ENCODE results near the gene HM13.
"Not testable (repeated sequence)": the region's sequence is repeated elsewhere in the genome, so short reads cannot be mapped to it uniquely, and the experiment has no call there.

Gene HM13

GRCh38 chr20:31523361-31524283 lies 9.4 kb downstream of the HM13 start:
- H3K4me1 ChIP-seq (ENCODE audit: control insufficient read depth, insufficient read depth, low read length), result no peaks in the 10 kb centered on the region
- no peak overlapping the region for H3K27ac ChIP-seq (ENCODE audit: low read length)
- H3K9ac ChIP-seq (ENCODE audit: low read length in 2 of 2), result no peak overlapping the region
- no peaks in the 10 kb centered on the region for H3K9me3 ChIP-seq (ENCODE audit: control insufficient read depth in 2 of 2, low read length in 2 of 2)
- H3K4me3 ChIP-seq (ENCODE audit: low read length in 2 of 2), result no peak overlapping the region
- peaks cover 11% of the 10 kb centered on the region in 2 donors for H3K36me3 ChIP-seq (ENCODE audit: control insufficient read depth in 2 of 2, insufficient read depth in 2 of 2, low read length in 2 of 2)
- H3K27me3 ChIP-seq (ENCODE audit: control insufficient read depth in 1 of 2, insufficient read depth in 2 of 2, low read length in 2 of 2), result no peaks in the 10 kb centered on the region

GRCh38 chr20:31527266-31527665 lies 13.0 kb downstream of the HM13 start:
- H3K27me3 ChIP-seq (ENCODE audit: control insufficient read depth in 1 of 2, insufficient read depth in 2 of 2, low read length in 2 of 2), result no peaks in the 10 kb centered on the region

DNA sequence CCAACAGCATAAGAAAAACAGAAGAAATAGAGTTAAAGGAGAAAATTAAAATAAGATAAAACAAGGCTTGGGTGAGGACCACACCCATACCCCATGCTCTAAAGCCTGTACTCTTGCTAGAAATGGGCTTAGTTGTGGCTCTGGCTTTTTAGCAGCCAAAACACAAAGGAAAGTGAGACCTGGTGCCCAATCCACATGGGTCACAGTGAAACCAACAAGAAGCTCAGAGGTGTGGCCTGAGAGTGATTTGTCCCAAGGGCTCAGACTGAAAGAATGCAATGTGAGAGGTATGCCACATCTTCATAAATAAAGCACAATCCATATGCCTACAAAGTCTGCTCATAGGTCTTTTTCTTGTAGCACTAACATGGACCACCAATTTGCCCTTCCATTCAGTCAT lies 21.1 kb downstream of the HM13 start:
- peaks cover 54 to 58% of the 10 kb centered on the region in 2 donors for H3K36me3 ChIP-seq (ENCODE audit: control insufficient read depth in 2 of 2, insufficient read depth in 2 of 2, low read length in 2 of 2)
- H3K9ac ChIP-seq (ENCODE audit: low read length in 2 of 2), result no peak overlapping the region
- H3K4me1 ChIP-seq (ENCODE audit: control insufficient read depth, insufficient read depth, low read length), result no peaks in the 10 kb centered on the region
- no peaks in the 10 kb centered on the region for H3K27me3 ChIP-seq (ENCODE audit: control insufficient read depth in 1 of 2, insufficient read depth in 2 of 2, low read length in 2 of 2)
- no peaks in the 10 kb centered on the region for H3K9me3 ChIP-seq (ENCODE audit: control insufficient read depth in 2 of 2, low read length in 2 of 2)
- H3K4me3 ChIP-seq (ENCODE audit: low read length in 2 of 2), result no peak overlapping the region
- H3K27ac ChIP-seq (ENCODE audit: low read length), result no peak overlapping the region

More at GRCh38 chr20:31527266-31527665, 13.0 kb downstream of the HM13 start:
- Histone ChIP-seq H3K9me3 (ENCODE audit: control insufficient read depth in 2 of 2, low read length in 2 of 2) (no peaks in the 10 kb centered on the region), H3K4me1 (ENCODE audit: control insufficient read depth, insufficient read depth, low read length) (no peaks in the 10 kb centered on the region), H3K4me3 (ENCODE audit: low read length in 2 of 2) (no peak overlapping the region), H3K36me3 (ENCODE audit: control insufficient read depth in 2 of 2, insufficient read depth in 2 of 2, low read length in 2 of 2) (peaks cover 18 to 23% of the 10 kb centered on the region in 2 donors), H3K27ac (ENCODE audit: low read length) (no peak overlapping the region), H3K9ac (ENCODE audit: low read length in 2 of 2) (no peak overlapping the region)

GRCh38 chr20:31536575-31536974 lies 22.3 kb downstream of the HM13 start:
- Histone ChIP-seq H3K36me3 (ENCODE audit: control insufficient read depth in 2 of 2, insufficient read depth in 2 of 2, low read length in 2 of 2) (peaks cover 54% of the 10 kb centered on the region in 2 donors), H3K9me3 (ENCODE audit: control insufficient read depth in 2 of 2, low read length in 2 of 2) (no peaks in the 10 kb centered on the region), H3K4me1 (ENCODE audit: control insufficient read depth, insufficient read depth, low read length) (no peaks in the 10 kb centered on the region), H3K27ac (ENCODE audit: low read length) (no peak overlapping the region), H3K9ac (ENCODE audit: low read length in 2 of 2) (no peak overlapping the region), H3K27me3 (ENCODE audit: control insufficient read depth in 1 of 2, insufficient read depth in 2 of 2, low read length in 2 of 2) (no peaks in the 10 kb centered on the region), H3K4me3 (ENCODE audit: low read length in 2 of 2) (no peak overlapping the region)

GRCh38 chr20:31537116-31537871 lies 23.1 kb downstream of the HM13 start:
- Histone ChIP-seq H3K27me3 (ENCODE audit: control insufficient read depth in 1 of 2, insufficient read depth in 2 of 2, low read length in 2 of 2) (no peaks in the 10 kb centered on the region), H3K4me1 (ENCODE audit: control insufficient read depth, insufficient read depth, low read length) (no peaks in the 10 kb centered on the region), H3K9me3 (ENCODE audit: control insufficient read depth in 2 of 2, low read length in 2 of 2) (no peaks in the 10 kb centered on the region), H3K9ac (ENCODE audit: low read length in 2 of 2) (no peak overlapping the region), H3K27ac (ENCODE audit: low read length) (no peak overlapping the region), H3K4me3 (ENCODE audit: low read length in 2 of 2) (no peak overlapping the region), H3K36me3 (ENCODE audit: control insufficient read depth in 2 of 2, insufficient read depth in 2 of 2, low read length in 2 of 2) (peaks cover 51 to 54% of the 10 kb centered on the region in 2 donors)

DNA sequence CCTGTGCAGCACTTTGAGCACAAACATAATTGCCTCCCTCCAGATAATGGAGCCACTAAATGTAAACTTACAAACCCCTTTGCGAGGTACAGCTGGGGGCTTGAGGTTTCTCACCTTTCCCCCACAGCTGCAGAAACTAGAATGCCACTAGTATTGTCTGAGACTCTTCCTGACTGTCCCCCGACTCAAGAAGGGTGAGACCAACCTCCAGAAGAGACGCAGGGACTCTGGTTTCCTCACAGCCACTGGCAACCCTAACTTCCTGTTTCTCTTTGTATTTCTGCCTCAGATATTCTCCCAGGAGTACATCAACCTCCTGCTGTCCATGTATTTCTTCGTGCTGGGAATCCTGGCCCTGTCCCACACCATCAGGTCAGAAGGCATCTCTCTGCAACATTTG lies 23.6 kb downstream of the HM13 start:
- no peak overlapping the region for H3K27ac ChIP-seq (ENCODE audit: low read length)
- H3K9ac ChIP-seq (ENCODE audit: low read length in 2 of 2), result no peak overlapping the region
- no peaks in the 10 kb centered on the region for H3K4me1 ChIP-seq (ENCODE audit: control insufficient read depth, insufficient read depth, low read length)
- peaks cover 48 to 56% of the 10 kb centered on the region in 2 donors for H3K36me3 ChIP-seq (ENCODE audit: control insufficient read depth in 2 of 2, insufficient read depth in 2 of 2, low read length in 2 of 2)
- H3K27me3 ChIP-seq (ENCODE audit: control insufficient read depth in 1 of 2, insufficient read depth in 2 of 2, low read length in 2 of 2), result no peaks in the 10 kb centered on the region
- no peak overlapping the region for H3K4me3 ChIP-seq (ENCODE audit: low read length in 2 of 2)
- H3K9me3 ChIP-seq (ENCODE audit: control insufficient read depth in 2 of 2, low read length in 2 of 2), result no peaks in the 10 kb centered on the region

DNA sequence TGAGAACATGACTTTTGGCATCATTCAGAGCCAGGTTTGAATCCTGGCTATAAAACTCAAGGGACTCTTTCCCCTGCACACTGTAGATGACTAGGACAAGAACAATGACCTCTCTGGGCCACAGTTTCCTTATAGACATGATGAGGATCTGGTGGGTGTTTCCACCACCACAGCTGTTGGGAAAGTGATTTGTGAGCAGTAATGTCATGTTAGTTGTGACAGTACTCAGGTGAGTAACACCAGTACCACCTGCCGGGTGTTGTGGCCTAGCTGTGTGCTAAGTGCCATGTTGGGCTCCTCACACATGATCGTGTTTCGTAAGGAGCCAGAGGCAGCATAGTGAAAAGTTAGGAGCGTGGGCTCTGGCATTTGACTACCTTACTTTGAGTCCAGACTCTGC lies 24.1 kb downstream of the HM13 start:
- H3K4me1 ChIP-seq (ENCODE audit: control insufficient read depth, insufficient read depth, low read length), result no peaks in the 10 kb centered on the region
- H3K36me3 ChIP-seq (ENCODE audit: control insufficient read depth in 2 of 2, insufficient read depth in 2 of 2, low read length in 2 of 2), result peaks cover 50 to 58% of the 10 kb centered on the region in 2 donors
- H3K9me3 ChIP-seq (ENCODE audit: control insufficient read depth in 2 of 2, low read length in 2 of 2), result no peaks in the 10 kb centered on the region
- no peak overlapping the region for H3K4me3 ChIP-seq (ENCODE audit: low read length in 2 of 2)
- no peak overlapping the region for H3K27ac ChIP-seq (ENCODE audit: low read length)
- no peaks in the 10 kb centered on the region for H3K27me3 ChIP-seq (ENCODE audit: control insufficient read depth in 1 of 2, insufficient read depth in 2 of 2, low read length in 2 of 2)
- no peak overlapping the region for H3K9ac ChIP-seq (ENCODE audit: low read length in 2 of 2)

GRCh38 chr20:31539636-31540035 lies 25.4 kb downstream of the HM13 start:
- not testable (repeated sequence) for H3K9me3 ChIP-seq (ENCODE audit: control insufficient read depth in 2 of 2, low read length in 2 of 2); H3K9ac ChIP-seq (ENCODE audit: low read length in 2 of 2); H3K4me1 ChIP-seq (ENCODE audit: control insufficient read depth, insufficient read depth, low read length); H3K4me3 ChIP-seq (ENCODE audit: low read length in 2 of 2); H3K27ac ChIP-seq (ENCODE audit: low read length); H3K27me3 ChIP-seq (ENCODE audit: control insufficient read depth in 1 of 2, insufficient read depth in 2 of 2, low read length in 2 of 2)
- H3K36me3 ChIP-seq (ENCODE audit: control insufficient read depth in 2 of 2, insufficient read depth in 2 of 2, low read length in 2 of 2), result peaks cover 46 to 53% of the 10 kb centered on the region in 2 donors

- Histone ChIP-seq H3K27ac (ENCODE audit: low read length) (no peak overlapping the region), H3K36me3 (ENCODE audit: control insufficient read depth in 2 of 2, insufficient read depth in 2 of 2, low read length in 2 of 2) (peaks cover 46 to 53% of the 10 kb centered on the region in 2 donors), H3K27me3 (ENCODE audit: control insufficient read depth in 1 of 2, insufficient read depth in 2 of 2, low read length in 2 of 2) (no peaks in the 10 kb centered on the region), H3K9ac (ENCODE audit: low read length in 2 of 2) (no peak overlapping the region), H3K9me3 (ENCODE audit: control insufficient read depth in 2 of 2, low read length in 2 of 2) (no peaks in the 10 kb centered on the region), H3K4me1 (ENCODE audit: control insufficient read depth, insufficient read depth, low read length) (peaks cover 4% of the 10 kb centered on the region), H3K4me3 (ENCODE audit: low read length in 2 of 2) (no peak overlapping the region)
Observed at GRCh38 chr20:31540406-31540805, 26.2 kb downstream of the HM13 start.

GRCh38 chr20:31542201-31542842 lies 28.1 kb downstream of the HM13 start:
- Histone ChIP-seq H3K9me3 (ENCODE audit: control insufficient read depth in 2 of 2, low read length in 2 of 2) (no peaks in the 10 kb centered on the region), H3K4me3 (ENCODE audit: low read length in 2 of 2) (no peak overlapping the region), H3K27me3 (ENCODE audit: control insufficient read depth in 1 of 2, insufficient read depth in 2 of 2, low read length in 2 of 2) (no peaks in the 10 kb centered on the region), H3K27ac (ENCODE audit: low read length) (peak overlapping the region; percentile 11), H3K36me3 (ENCODE audit: control insufficient read depth in 2 of 2, insufficient read depth in 2 of 2, low read length in 2 of 2) (peaks cover 31 to 42% of the 10 kb centered on the region in 2 donors), H3K4me1 (ENCODE audit: control insufficient read depth, insufficient read depth, low read length) (peaks cover 9% of the 10 kb centered on the region), H3K9ac (ENCODE audit: low read length in 2 of 2) (no peak overlapping the region)

Measured in stomach smooth muscle (tissue), 2 donors.